ENCODE results near the gene RAVER2. TPM values are rescaled to one million over a fixed set of nuclear protein-coding genes. Genes with fewer than 3 reads are reported as not detected.

RAVER2 gene
- total and polyA plus RNA-seq, 2 experiments from 2014 or later = 14.1 to 28.6 TPM

DNA sequence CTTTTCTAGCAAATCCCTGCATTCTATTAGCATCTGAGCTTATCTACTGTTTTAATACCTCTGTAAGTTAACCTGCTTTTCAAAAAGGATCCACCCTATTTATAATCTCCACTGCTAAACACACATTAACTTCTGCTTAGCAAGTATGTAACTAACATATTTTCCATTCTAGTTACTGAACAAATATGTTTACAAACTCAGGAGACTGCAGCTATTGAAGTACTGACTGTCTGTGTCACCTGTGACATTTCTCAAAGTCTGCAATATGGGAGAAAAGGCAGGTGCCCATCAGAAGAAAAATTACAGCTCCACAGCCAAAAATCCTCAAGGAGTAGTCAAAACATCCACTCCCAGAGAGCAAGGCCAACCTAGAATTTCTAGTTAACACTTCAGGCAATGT, 133.2 kb downstream of the RAVER2 start:
- no peak overlapping the region for H3K27ac ChIP-seq
- no peak for DNase-seq (ENCODE audit: low spot score)
- H3K27me3 ChIP-seq = no peaks in the 10 kb centered on the region
- no peaks in the 10 kb centered on the region for H3K9me2 ChIP-seq (replicated peaks; ENCODE audit: insufficient read depth)
- no peaks in the 10 kb centered on the region for H3K4me1 ChIP-seq (ENCODE audit: insufficient read depth)
- H3K9me3 ChIP-seq (ENCODE audit: low read depth) = no peaks in the 10 kb centered on the region
- H3K4me3 ChIP-seq = no peak overlapping the region
- TF ChIP-seq EZH2phosphoT487 (IDR thresholded peaks at IDR 0.05; ENCODE audit: low read depth, severe bottlenecking, unreplicated experiment) (no peak), EZH2 (IDR thresholded peaks at IDR 0.05; ENCODE audit: borderline replicate concordance) (no peak)
- TF ChIP-seq, protein P1, sequence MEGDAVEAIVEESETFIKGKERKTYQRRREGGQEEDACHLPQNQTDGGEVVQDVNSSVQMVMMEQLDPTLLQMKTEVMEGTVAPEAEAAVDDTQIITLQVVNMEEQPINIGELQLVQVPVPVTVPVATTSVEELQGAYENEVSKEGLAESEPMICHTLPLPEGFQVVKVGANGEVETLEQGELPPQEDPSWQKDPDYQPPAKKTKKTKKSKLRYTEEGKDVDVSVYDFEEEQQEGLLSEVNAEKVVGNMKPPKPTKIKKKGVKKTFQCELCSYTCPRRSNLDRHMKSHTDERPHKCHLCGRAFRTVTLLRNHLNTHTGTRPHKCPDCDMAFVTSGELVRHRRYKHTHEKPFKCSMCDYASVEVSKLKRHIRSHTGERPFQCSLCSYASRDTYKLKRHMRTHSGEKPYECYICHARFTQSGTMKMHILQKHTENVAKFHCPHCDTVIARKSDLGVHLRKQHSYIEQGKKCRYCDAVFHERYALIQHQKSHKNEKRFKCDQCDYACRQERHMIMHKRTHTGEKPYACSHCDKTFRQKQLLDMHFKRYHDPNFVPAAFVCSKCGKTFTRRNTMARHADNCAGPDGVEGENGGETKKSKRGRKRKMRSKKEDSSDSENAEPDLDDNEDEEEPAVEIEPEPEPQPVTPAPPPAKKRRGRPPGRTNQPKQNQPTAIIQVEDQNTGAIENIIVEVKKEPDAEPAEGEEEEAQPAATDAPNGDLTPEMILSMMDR (IDR thresholded peaks at IDR 0.05; ENCODE audit: poor library complexity) = no peak
- H3K79me2 ChIP-seq = no peaks in the 10 kb centered on the region
- H3K4me2 ChIP-seq = no peak overlapping the region
- H4K20me1 ChIP-seq (ENCODE audit: insufficient read depth, poor library complexity, severe bottlenecking) = no peaks in the 10 kb centered on the region
- no peaks in the 10 kb centered on the region for H3K36me3 ChIP-seq (replicated peaks; ENCODE audit: insufficient read depth, low read depth)
- H2AFZ ChIP-seq = no peak overlapping the region

DNA sequence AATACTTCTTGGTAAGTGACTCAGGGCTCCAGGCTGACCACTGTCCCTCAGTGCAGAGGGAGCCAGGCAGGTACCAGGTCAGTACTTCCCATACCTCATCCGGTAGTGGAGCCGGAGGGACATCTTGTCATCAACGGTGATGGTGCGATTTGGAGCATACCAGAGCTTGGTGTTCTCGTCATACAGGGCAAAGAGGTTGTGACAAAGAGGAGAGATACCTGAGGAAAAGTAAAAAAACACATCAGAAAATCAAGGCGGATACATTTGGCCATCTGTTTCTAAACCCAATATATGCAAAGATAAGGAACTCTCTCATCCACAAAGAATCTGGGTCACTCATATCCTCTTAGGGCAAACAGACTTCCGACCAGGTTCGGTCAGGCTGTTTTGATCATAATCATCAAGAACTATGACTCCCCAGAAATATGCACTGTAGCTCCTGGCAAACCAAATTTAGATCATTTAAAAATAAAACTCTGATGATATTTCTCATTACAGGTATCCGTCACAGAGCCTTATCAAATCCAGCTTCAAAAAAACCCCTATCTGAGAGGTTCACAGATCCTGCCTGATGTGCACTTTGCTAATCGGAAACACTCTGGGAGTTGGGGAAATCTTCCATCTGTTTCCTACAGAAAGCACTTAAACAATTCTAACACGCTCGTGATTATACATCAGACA, 134.2 kb downstream of the RAVER2 start:
- Histone ChIP-seq H4K20me1 (ENCODE audit: insufficient read depth, poor library complexity, severe bottlenecking) (peaks cover 2% of the 10 kb centered on the region), H3K4me2 (no peak overlapping the region), H3K9me2 (replicated peaks; ENCODE audit: insufficient read depth) (no peaks in the 10 kb centered on the region), H2AFZ (no peak overlapping the region), H3K4me3 (no peak overlapping the region), H3K27ac (no peak overlapping the region), H3K36me3 (replicated peaks; ENCODE audit: insufficient read depth, low read depth) (no peaks in the 10 kb centered on the region), H3K4me1 (ENCODE audit: insufficient read depth) (no peaks in the 10 kb centered on the region), H3K79me2 (no peaks in the 10 kb centered on the region), H3K27me3 (no peaks in the 10 kb centered on the region), H3K9me3 (ENCODE audit: low read depth) (no peaks in the 10 kb centered on the region)
- TF ChIP-seq EZH2phosphoT487 (IDR thresholded peaks at IDR 0.05; ENCODE audit: low read depth, severe bottlenecking, unreplicated experiment) (no peak), EZH2 (IDR thresholded peaks at IDR 0.05; ENCODE audit: borderline replicate concordance) (no peak)
- TF ChIP-seq, protein P1 (IDR thresholded peaks at IDR 0.05; ENCODE audit: poor library complexity) = no peak
- WGBS (ENCODE audit: low lambda C conversion rate, missing lambda C conversion rate) = 91% methylated on average over 12 of the region's 12 CpGs
- no peak for DNase-seq (ENCODE audit: low spot score)

- DNase-seq (ENCODE audit: low spot score) = no peak
- H2AFZ ChIP-seq = no peak overlapping the region
- H3K4me3 ChIP-seq = no peak overlapping the region
- H3K79me2 ChIP-seq = peaks cover 8% of the 10 kb centered on the region
- peaks cover 2% of the 10 kb centered on the region for H4K20me1 ChIP-seq (ENCODE audit: insufficient read depth, poor library complexity, severe bottlenecking)
- H3K9me3 ChIP-seq (ENCODE audit: low read depth) = no peaks in the 10 kb centered on the region
- H3K27ac ChIP-seq = no peak overlapping the region
- TF ChIP-seq EZH2 (IDR thresholded peaks at IDR 0.05; ENCODE audit: borderline replicate concordance) (no peak), EZH2phosphoT487 (IDR thresholded peaks at IDR 0.05; ENCODE audit: low read depth, severe bottlenecking, unreplicated experiment) (no peak)
- TF ChIP-seq, protein P1 (IDR thresholded peaks at IDR 0.05; ENCODE audit: poor library complexity) = no peak
- H3K36me3 ChIP-seq (replicated peaks; ENCODE audit: insufficient read depth, low read depth) = no peaks in the 10 kb centered on the region
- no peaks in the 10 kb centered on the region for H3K4me1 ChIP-seq (ENCODE audit: insufficient read depth)
- WGBS (ENCODE audit: low lambda C conversion rate, missing lambda C conversion rate) = 91% methylated on average over 4 of the region's 4 CpGs
- no peaks in the 10 kb centered on the region for H3K27me3 ChIP-seq
- H3K9me2 ChIP-seq (replicated peaks; ENCODE audit: insufficient read depth) = no peaks in the 10 kb centered on the region
- no peak overlapping the region for H3K4me2 ChIP-seq
These were observed 135.6 kb downstream of the RAVER2 start for GRCh38 chr1:64880449-64880848.
